Measurements from ENCODE around the gene HCFC2. TPM values are rescaled to one million over a fixed set of nuclear protein-coding genes. Genes with fewer than 3 reads are reported as not detected.

The HCFC2 gene
- total RNA-seq, 1 donor from 2014 or later: 10.3 TPM

DNA sequence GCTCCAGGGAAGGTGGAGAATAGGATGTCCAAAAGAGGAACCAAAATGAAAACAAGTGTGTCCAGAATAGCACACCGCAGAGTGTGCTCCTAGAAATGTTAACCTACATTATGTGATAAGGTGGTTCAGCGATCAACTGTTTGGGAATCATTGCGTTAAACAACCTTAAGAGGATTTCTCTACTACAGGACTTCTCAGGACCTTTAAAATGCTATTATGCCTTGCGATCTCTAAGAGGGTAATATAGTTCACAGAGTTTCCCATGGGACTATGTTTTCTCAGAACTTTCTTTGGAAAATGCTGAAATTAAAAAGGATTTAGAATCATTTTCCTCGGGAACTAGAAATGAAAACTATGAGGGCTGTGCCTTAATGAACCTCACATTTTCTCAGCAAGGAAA is 16.2 kb upstream of the HCFC2 start:
- H3K27me3 ChIP-seq (ENCODE audit: insufficient read depth, low read length): no peaks in the 10 kb centered on the region
- H3K79me2 ChIP-seq (ENCODE audit: insufficient read depth, low read length): no peaks in the 10 kb centered on the region
- H2AFZ ChIP-seq (ENCODE audit: low read depth, low read length): no peak overlapping the region
- no peak for FAIRE-seq
- no peak overlapping the region for H3K27ac Mint-ChIP-seq (ENCODE audit: unreplicated experiment)
- H3K4me3 ChIP-seq (ENCODE audit: insufficient read depth, low read depth, low read length): no peak overlapping the region
- no peak overlapping the region for H3K27ac ChIP-seq (ENCODE audit: low read depth, low read length)
- peaks cover 16% of the 10 kb centered on the region for H3K4me1 Mint-ChIP-seq (ENCODE audit: low read depth, unreplicated experiment)
- H3K36me3 ChIP-seq (ENCODE audit: insufficient read depth, low read length): no peaks in the 10 kb centered on the region
- no peaks in the 10 kb centered on the region for H4K20me1 ChIP-seq (ENCODE audit: insufficient read depth, low read length)
- no peaks in the 10 kb centered on the region for H3K9me3 Mint-ChIP-seq (ENCODE audit: unreplicated experiment)
- no peaks in the 10 kb centered on the region for H3K27me3 Mint-ChIP-seq (ENCODE audit: low read depth, unreplicated experiment)
- no peak for TF ChIP-seq EZH2 (IDR thresholded peaks at IDR 0.05; ENCODE audit: insufficient read depth, low read length)
- TF ChIP-seq, protein P1, sequence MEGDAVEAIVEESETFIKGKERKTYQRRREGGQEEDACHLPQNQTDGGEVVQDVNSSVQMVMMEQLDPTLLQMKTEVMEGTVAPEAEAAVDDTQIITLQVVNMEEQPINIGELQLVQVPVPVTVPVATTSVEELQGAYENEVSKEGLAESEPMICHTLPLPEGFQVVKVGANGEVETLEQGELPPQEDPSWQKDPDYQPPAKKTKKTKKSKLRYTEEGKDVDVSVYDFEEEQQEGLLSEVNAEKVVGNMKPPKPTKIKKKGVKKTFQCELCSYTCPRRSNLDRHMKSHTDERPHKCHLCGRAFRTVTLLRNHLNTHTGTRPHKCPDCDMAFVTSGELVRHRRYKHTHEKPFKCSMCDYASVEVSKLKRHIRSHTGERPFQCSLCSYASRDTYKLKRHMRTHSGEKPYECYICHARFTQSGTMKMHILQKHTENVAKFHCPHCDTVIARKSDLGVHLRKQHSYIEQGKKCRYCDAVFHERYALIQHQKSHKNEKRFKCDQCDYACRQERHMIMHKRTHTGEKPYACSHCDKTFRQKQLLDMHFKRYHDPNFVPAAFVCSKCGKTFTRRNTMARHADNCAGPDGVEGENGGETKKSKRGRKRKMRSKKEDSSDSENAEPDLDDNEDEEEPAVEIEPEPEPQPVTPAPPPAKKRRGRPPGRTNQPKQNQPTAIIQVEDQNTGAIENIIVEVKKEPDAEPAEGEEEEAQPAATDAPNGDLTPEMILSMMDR (IDR thresholded peaks at IDR 0.05; ENCODE audit: insufficient read depth, low read depth, low read length): no peak
- H3K4me2 ChIP-seq (ENCODE audit: low read length): peak overlapping the region; percentile 92
- no peak for DNase-seq (ENCODE audit: low read depth)
- H3K9me3 ChIP-seq (ENCODE audit: insufficient read depth, low read depth, low read length): no peaks in the 10 kb centered on the region
- no peak overlapping the region for H3K4me3 Mint-ChIP-seq (ENCODE audit: unreplicated experiment)
- H3K36me3 Mint-ChIP-seq (ENCODE audit: low read depth, unreplicated experiment): peaks cover 2% of the 10 kb centered on the region
- no peak overlapping the region for H3K9ac ChIP-seq (ENCODE audit: low read length)
- peaks cover 15% of the 10 kb centered on the region for H3K4me1 ChIP-seq (ENCODE audit: insufficient read depth, low read length)

DNA sequence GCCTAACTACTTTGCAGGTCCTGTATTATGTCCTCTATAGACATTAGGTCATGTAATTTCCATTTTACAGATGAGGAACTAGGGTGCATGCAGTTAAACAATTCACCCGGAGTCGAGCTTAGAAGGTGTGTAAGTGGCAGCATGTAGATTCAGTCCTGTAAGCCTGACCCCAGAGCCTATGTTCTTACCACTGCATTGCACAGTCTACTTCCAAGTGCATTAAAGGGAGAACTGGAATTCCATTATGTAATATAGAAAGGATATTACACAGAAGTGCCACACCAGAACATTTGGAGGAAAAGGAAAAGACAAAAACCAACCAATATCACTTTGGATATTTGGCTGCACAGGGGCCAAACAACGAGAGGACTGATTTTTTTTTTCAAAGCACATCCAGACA is 15.5 kb upstream of the HCFC2 start:
- peak overlapping the region; percentile 84 for H3K4me3 Mint-ChIP-seq (ENCODE audit: unreplicated experiment)
- peak overlapping the region; percentile 70 for H3K27ac ChIP-seq (ENCODE audit: low read depth, low read length)
- H4K20me1 ChIP-seq (ENCODE audit: insufficient read depth, low read length): no peaks in the 10 kb centered on the region
- H3K27me3 ChIP-seq (ENCODE audit: insufficient read depth, low read length): no peaks in the 10 kb centered on the region
- peak overlapping the region; percentile 92 for H3K4me2 ChIP-seq (ENCODE audit: low read length)
- TF ChIP-seq, protein P1 (IDR thresholded peaks at IDR 0.05; ENCODE audit: insufficient read depth, low read depth, low read length): no peak
- peaks cover 2% of the 10 kb centered on the region for H3K36me3 Mint-ChIP-seq (ENCODE audit: low read depth, unreplicated experiment)
- H3K4me1 ChIP-seq (ENCODE audit: insufficient read depth, low read length): peaks cover 15% of the 10 kb centered on the region
- no peaks in the 10 kb centered on the region for H3K79me2 ChIP-seq (ENCODE audit: insufficient read depth, low read length)
- H3K4me3 ChIP-seq (ENCODE audit: insufficient read depth, low read depth, low read length): peak overlapping the region; percentile 75
- H3K9me3 ChIP-seq (ENCODE audit: insufficient read depth, low read depth, low read length): no peaks in the 10 kb centered on the region
- no peaks in the 10 kb centered on the region for H3K9me3 Mint-ChIP-seq (ENCODE audit: unreplicated experiment)
- no peaks in the 10 kb centered on the region for H3K27me3 Mint-ChIP-seq (ENCODE audit: low read depth, unreplicated experiment)
- peak overlapping the region; percentile 87 for H3K27ac Mint-ChIP-seq (ENCODE audit: unreplicated experiment)
- H3K4me1 Mint-ChIP-seq (ENCODE audit: low read depth, unreplicated experiment): peaks cover 16% of the 10 kb centered on the region
- FAIRE-seq (no peak), DNase-seq (ENCODE audit: low read depth) (no peak)
- peak overlapping the region; percentile 82 for H3K9ac ChIP-seq (ENCODE audit: low read length)
- no peaks in the 10 kb centered on the region for H3K36me3 ChIP-seq (ENCODE audit: insufficient read depth, low read length)
- H2AFZ ChIP-seq (ENCODE audit: low read depth, low read length): peak overlapping the region; percentile 85

DNA sequence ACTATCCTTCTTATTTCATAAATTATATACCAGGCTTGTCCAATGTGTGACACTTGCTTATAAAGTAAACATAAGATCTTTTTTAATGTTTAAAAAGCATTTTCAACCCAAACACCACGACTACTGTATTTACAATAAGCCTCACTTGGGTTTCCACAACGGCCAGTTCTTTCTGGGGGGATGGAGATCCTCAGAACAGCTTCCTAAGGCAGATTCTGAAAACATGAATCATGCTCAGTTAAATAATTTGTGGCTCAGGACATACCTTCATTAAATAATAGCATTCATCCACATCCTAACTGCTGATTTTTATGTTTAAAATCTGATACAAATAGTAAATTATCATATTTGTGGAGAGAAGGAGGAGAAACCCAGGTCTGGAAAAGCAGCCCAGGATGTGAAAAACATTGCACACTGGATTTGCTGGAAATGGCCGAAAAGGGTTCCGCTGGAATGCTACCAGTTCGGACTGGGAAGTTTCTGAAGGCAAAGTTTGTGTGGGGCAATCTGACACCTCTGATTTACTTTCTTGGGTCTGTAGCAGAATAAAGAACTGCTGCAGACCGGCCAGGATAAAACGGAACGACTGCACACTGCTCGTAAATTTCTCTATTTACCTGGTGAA is 14.9 kb upstream of the HCFC2 start:
- H3K4me3 ChIP-seq (ENCODE audit: insufficient read depth, low read depth, low read length): peak overlapping the region; percentile 75
- H4K20me1 ChIP-seq (ENCODE audit: insufficient read depth, low read length): no peaks in the 10 kb centered on the region
- H3K4me1 Mint-ChIP-seq (ENCODE audit: low read depth, unreplicated experiment): peaks cover 16% of the 10 kb centered on the region
- no peaks in the 10 kb centered on the region for H3K79me2 ChIP-seq (ENCODE audit: insufficient read depth, low read length)
- peak overlapping the region; percentile 70 for H3K27ac ChIP-seq (ENCODE audit: low read depth, low read length)
- peak overlapping the region; percentile 85 for H2AFZ ChIP-seq (ENCODE audit: low read depth, low read length)
- FAIRE-seq (peak; percentile 52), DNase-seq (ENCODE audit: low read depth) (peak; percentile 62)
- H3K36me3 Mint-ChIP-seq (ENCODE audit: low read depth, unreplicated experiment): peaks cover 2% of the 10 kb centered on the region
- no peaks in the 10 kb centered on the region for H3K9me3 Mint-ChIP-seq (ENCODE audit: unreplicated experiment)
- H3K4me3 Mint-ChIP-seq (ENCODE audit: unreplicated experiment): peak overlapping the region; percentile 84
- H3K9ac ChIP-seq (ENCODE audit: low read length): peak overlapping the region; percentile 82
- TF ChIP-seq, protein P1 (IDR thresholded peaks at IDR 0.05; ENCODE audit: insufficient read depth, low read depth, low read length): no peak
- no peak for TF ChIP-seq EZH2 (IDR thresholded peaks at IDR 0.05; ENCODE audit: insufficient read depth, low read length)
- H3K9me3 ChIP-seq (ENCODE audit: insufficient read depth, low read depth, low read length): no peaks in the 10 kb centered on the region
- H3K4me2 ChIP-seq (ENCODE audit: low read length): peak overlapping the region; percentile 92
- H3K36me3 ChIP-seq (ENCODE audit: insufficient read depth, low read length): no peaks in the 10 kb centered on the region
- H3K27me3 Mint-ChIP-seq (ENCODE audit: low read depth, unreplicated experiment): no peaks in the 10 kb centered on the region
- H3K27ac Mint-ChIP-seq (ENCODE audit: unreplicated experiment): peak overlapping the region; percentile 87
- H3K27me3 ChIP-seq (ENCODE audit: insufficient read depth, low read length): no peaks in the 10 kb centered on the region
- peaks cover 15% of the 10 kb centered on the region for H3K4me1 ChIP-seq (ENCODE audit: insufficient read depth, low read length)

Measured in astrocyte (in vitro differentiated cells and primary cell).